HEK293 (cell line): ENCODE results near the gene TNKS2.

Experiments
- CTCF ChIA-PET: fragments of 350-600 bp; formaldehyde crosslinking; extraction: SDS; loops from one replicate; lab custom pipeline; 2021; ENCODE audit warnings: antibody characterized with exemption; lab: Yijun Ruan, JAX
- POLR2A ChIA-PET: fragments of 300-600 bp; formaldehyde crosslinking; extraction: SDS; loops from one replicate; lab custom pipeline; 2020; ENCODE audit warnings: antibody characterized with exemption, inconsistent platforms; lab: Yijun Ruan, JAX
- H3K27ac ChIP-seq: fragments of 200-500 bp; sonication (Bioruptor generic); 2 replicates; pipeline ENCODE4 v1.5.1; 2014; ENCODE audit warnings: low read depth, low read length, control low read depth, inconsistent platforms; ENCODE audit errors: extremely low read depth
- H3K36me3 ChIP-seq, 2 experiments: fragments of 200-500 bp in 1 of 2; sonication (Bioruptor generic) in 1 of 2; 1 replicate in 1 of 2; 2 replicates in 1 of 2; pipeline ENCODE4 v1.5.1; 2014 to 2017; ENCODE audit warnings: inconsistent platforms in 2 of 2, low read length in 2 of 2; ENCODE audit not compliant: control insufficient read depth in 2 of 2, insufficient read depth in 1 of 2
- H3K4me1 ChIP-seq: fragments of 200-500 bp; sonication (Bioruptor generic); 2 replicates; pipeline ENCODE4 v1.5.1; 2014; ENCODE audit warnings: mild to moderate bottlenecking, low read length, inconsistent platforms; ENCODE audit not compliant: control insufficient read depth, insufficient read depth
- H3K4me3 ChIP-seq: 2 replicates; pipeline ENCODE4 v1.5.1; 2011; ENCODE audit warnings: low read depth, mild to moderate bottlenecking, control low read depth, low read length, moderate library complexity
- H3K9me3 ChIP-seq: fragments of 200-500 bp; sonication (Bioruptor generic); 2 replicates; pipeline ENCODE4 v1.5.1; 2014; ENCODE audit warnings: low read depth, low read length, inconsistent platforms; ENCODE audit not compliant: control insufficient read depth, insufficient read depth
- AEBP2 ChIP-seq: fragments of 450-650 bp; formaldehyde crosslinking; IDR thresholded peaks from 2 replicates; pipeline ENCODE4 v1.5.1; 2016; ENCODE audit warnings: missing biosample characterization, missing genetic modification characterization, borderline replicate concordance
- GLI2 ChIP-seq: fragments of 450-650 bp; formaldehyde crosslinking; IDR thresholded peaks from 2 replicates; pipeline ENCODE4; 2017; ENCODE audit warnings: missing biosample characterization, missing genetic modification characterization, low read depth, borderline replicate concordance
- GLI4 ChIP-seq: fragments of 450-650 bp; formaldehyde crosslinking; IDR thresholded peaks from 2 replicates; pipeline ENCODE4 v1.5.1; 2016; ENCODE audit warnings: missing biosample characterization, missing genetic modification characterization
- HIC1 ChIP-seq: fragments of 450-650 bp; formaldehyde crosslinking; IDR thresholded peaks from 2 replicates; pipeline ENCODE4 v1.5.1; 2016; ENCODE audit warnings: missing biosample characterization, missing genetic modification characterization
- SETDB1 ChIP-seq: IDR thresholded peaks from one replicate; pipeline ENCODE4 v1.6.1; 2017; ENCODE audit warnings: mild to moderate bottlenecking, low read length, moderate library complexity, mixed read lengths; ENCODE audit not compliant: insufficient read length
- SP3 ChIP-seq: fragments of 450-650 bp; formaldehyde crosslinking; IDR thresholded peaks from 2 replicates; pipeline ENCODE4 v1.5.1; 2016; ENCODE audit warnings: missing biosample characterization, missing genetic modification characterization
- ZBTB48 ChIP-seq: fragments of 450-650 bp; formaldehyde crosslinking; IDR thresholded peaks from 2 replicates; pipeline ENCODE4 v1.5.1; 2016; ENCODE audit warnings: missing biosample characterization, missing genetic modification characterization
- ZBTB6 ChIP-seq: fragments of 450-650 bp; formaldehyde crosslinking; IDR thresholded peaks from 2 replicates; pipeline ENCODE4 v1.5.1; 2017; ENCODE audit warnings: missing biosample characterization, missing genetic modification characterization
- ZNF132 ChIP-seq: fragments of 450-650 bp; formaldehyde crosslinking; IDR thresholded peaks from 2 replicates; pipeline ENCODE4 v1.5.1; 2017; ENCODE audit warnings: missing biosample characterization, missing genetic modification characterization, borderline replicate concordance
- ZNF18 ChIP-seq: fragments of 450-650 bp; formaldehyde crosslinking; IDR thresholded peaks from 2 replicates; pipeline ENCODE4 v1.5.1; 2016; ENCODE audit warnings: missing biosample characterization, missing genetic modification characterization
- ZNF184 ChIP-seq: fragments of 450-650 bp; IDR thresholded peaks from 2 replicates; pipeline ENCODE4 v1.5.1; 2018; ENCODE audit warnings: missing biosample characterization, mild to moderate bottlenecking, missing genetic modification characterization
- ZNF211 ChIP-seq: fragments of 450-650 bp; formaldehyde crosslinking; IDR thresholded peaks from 2 replicates; pipeline ENCODE4 v1.5.1; 2016; ENCODE audit warnings: low read depth, missing biosample characterization, missing genetic modification characterization
- ZNF23 ChIP-seq: fragments of 450-650 bp; formaldehyde crosslinking; IDR thresholded peaks from 2 replicates; pipeline ENCODE4 v1.5.1; 2016; ENCODE audit warnings: missing biosample characterization, missing genetic modification characterization, borderline replicate concordance
- ZNF239 ChIP-seq: fragments of 450-650 bp; formaldehyde crosslinking; IDR thresholded peaks from 2 replicates; pipeline ENCODE4 v1.5.1; 2016; ENCODE audit warnings: missing biosample characterization, missing genetic modification characterization
- ZNF324 ChIP-seq: fragments of 450-650 bp; formaldehyde crosslinking; IDR thresholded peaks from 2 replicates; pipeline ENCODE4 v1.5.1; 2016; ENCODE audit warnings: missing biosample characterization, missing genetic modification characterization
- ZNF426 ChIP-seq: fragments of 450-650 bp; formaldehyde crosslinking; IDR thresholded peaks from 2 replicates; pipeline ENCODE4 v1.5.1; 2017; ENCODE audit warnings: missing biosample characterization, missing genetic modification characterization, mild to moderate bottlenecking, inconsistent platforms, moderate library complexity
- ZNF548 ChIP-seq: fragments of 450-650 bp; formaldehyde crosslinking; IDR thresholded peaks from 2 replicates; pipeline ENCODE4 v1.5.1; 2016; ENCODE audit warnings: missing biosample characterization, missing genetic modification characterization
- ZNF555 ChIP-seq: fragments of 450-650 bp; formaldehyde crosslinking; conservative IDR thresholded peaks from 2 replicates; pipeline ENCODE4 v1.5.1; 2017; ENCODE audit warnings: missing biosample characterization, mild to moderate bottlenecking, missing genetic modification characterization, inconsistent platforms
- ZNF596 ChIP-seq: fragments of 450-650 bp; IDR thresholded peaks from 2 replicates; pipeline ENCODE4 v1.5.0; 2018; ENCODE audit warnings: missing biosample characterization, mild to moderate bottlenecking, missing genetic modification characterization, moderate library complexity
- ZNF600 ChIP-seq: fragments of 450-650 bp; formaldehyde crosslinking; IDR thresholded peaks from 2 replicates; pipeline ENCODE4 v1.5.1; 2016; ENCODE audit warnings: missing biosample characterization, missing genetic modification characterization
- ZNF610 ChIP-seq: fragments of 450-650 bp; formaldehyde crosslinking; IDR thresholded peaks from 2 replicates; pipeline ENCODE4 v1.5.1; 2016; ENCODE audit warnings: missing biosample characterization, missing genetic modification characterization, borderline replicate concordance
- ZNF629 ChIP-seq: fragments of 450-650 bp; formaldehyde crosslinking; IDR thresholded peaks from 2 replicates; pipeline ENCODE4 v1.5.1; 2017; ENCODE audit warnings: missing biosample characterization, missing genetic modification characterization
- ZNF660 ChIP-seq: fragments of 450-650 bp; IDR thresholded peaks from 2 replicates; pipeline ENCODE4 v1.5.1; 2018; ENCODE audit warnings: missing biosample characterization, mild to moderate bottlenecking, missing genetic modification characterization
- ZNF664 ChIP-seq: fragments of 450-650 bp; formaldehyde crosslinking; IDR thresholded peaks from 2 replicates; pipeline ENCODE4 v1.5.1; 2016; ENCODE audit warnings: missing biosample characterization, missing genetic modification characterization
- ZNF692 ChIP-seq: fragments of 450-650 bp; formaldehyde crosslinking; IDR thresholded peaks from 2 replicates; pipeline ENCODE4 v1.5.1; 2016; ENCODE audit warnings: missing biosample characterization, missing genetic modification characterization
- ZSCAN23 ChIP-seq: fragments of 450-650 bp; formaldehyde crosslinking; IDR thresholded peaks from 2 replicates; pipeline ENCODE4 v1.5.1; 2016; ENCODE audit warnings: missing biosample characterization, missing genetic modification characterization

TNKS2 gene

GRCh38 chr10:91799612-91799975 is 1.4 kb downstream of the TNKS2 start:
- ChIA-PET CTCF (interaction anchor here (0.8 kb wide), 1 partner anchor 26 kb away, joined by 4 read pairs; no protein-coding TSS in a partner anchor), POLR2A (interaction anchor here (0.6 to 2.4 kb wide), 2 partner anchors 8 to 124 kb away, joined by 4 to 14 read pairs; partner anchors contain the start of gene BTAF1)
- H3K27ac ChIP-seq = no peak overlapping the region
- H3K4me3 ChIP-seq = peak overlapping the region; percentile 96
- H3K36me3 ChIP-seq = peaks cover 7 to 31% of the 10 kb centered on the region in 2 experiments; a peak in 2 of 3 replicates
- TF ChIP-seq ZNF324 (no peak), ZNF184 (tag by site-specific recombination) (0 out of 2 replicates have a peak, but pooled peaks have one; percentile 13)
- peaks cover 7% of the 10 kb centered on the region; the same call in 1 of the 2 replicates for H3K4me1 ChIP-seq
- no peaks in the 10 kb centered on the region for H3K9me3 ChIP-seq

GRCh38 chr10:91800182-91800581 is 2.0 kb downstream of the TNKS2 start:
- H3K4me3 ChIP-seq = peak overlapping the region; percentile 96
- H3K4me1 ChIP-seq = peaks cover 7% of the 10 kb centered on the region; the same call in 1 of the 2 replicates
- peaks cover 7 to 37% of the 10 kb centered on the region in 2 experiments; a peak in 2 of 3 replicates for H3K36me3 ChIP-seq
- H3K9me3 ChIP-seq = no peaks in the 10 kb centered on the region
- POLR2A ChIA-PET = interaction anchor here (2.4 kb wide), 1 partner anchor 123 kb away, joined by 14 read pairs; the partner anchor contains the start of gene BTAF1
- no peak overlapping the region for H3K27ac ChIP-seq
- CTCF ChIA-PET = no interaction called here
- TF ChIP-seq ZNF426 (tag by site-specific recombination) (no peak), ZNF239 (tag by site-specific recombination) (no peak), ZNF596 (tag by site-specific recombination) (no peak), ZNF132 (no peak), ZNF629 (no peak), ZNF660 (tag by site-specific recombination) (no peak), ZNF692 (no peak), ZNF555 (tag by site-specific recombination) (no peak), SP3 (tag by site-specific recombination) (no peak), GLI4 (no peak), ZSCAN23 (tag by site-specific recombination) (no peak), GLI2 (tag by site-specific recombination) (no peak), ZNF18 (no peak), HIC1 (no peak), ZNF610 (tag by site-specific recombination) (no peak), ZNF23 (tag by site-specific recombination) (no peak)

GRCh38 chr10:91800756-91801155 is 2.5 kb downstream of the TNKS2 start:
- no peak overlapping the region for H3K27ac ChIP-seq
- H3K9me3 ChIP-seq = no peaks in the 10 kb centered on the region
- ChIA-PET POLR2A (no interaction called here), CTCF (interaction anchor here (0.7 kb wide), 1 partner anchor 612 kb away, joined by 3 read pairs; no protein-coding TSS in a partner anchor)
- no peak overlapping the region for H3K4me3 ChIP-seq
- peaks cover 10 to 42% of the 10 kb centered on the region in 2 experiments for H3K36me3 ChIP-seq
- H3K4me1 ChIP-seq = peaks cover 7% of the 10 kb centered on the region; the same call in 1 of the 2 replicates
- TF ChIP-seq ZBTB48 = no peak
- TF ChIP-seq ZNF324 = no peak
- TF ChIP-seq AEBP2 (tag by site-specific recombination) = no peak
- 0 out of 2 replicates have a peak, but pooled peaks have one; percentile 16 for TF ChIP-seq ZNF600 (tag by site-specific recombination)
- no peak for TF ChIP-seq ZBTB6
- TF ChIP-seq ZNF664 (tag by site-specific recombination) = no peak
- no peak for TF ChIP-seq SETDB1
- no peak for TF ChIP-seq ZNF211 (tag by site-specific recombination)
- no peak for TF ChIP-seq ZNF548 (tag by site-specific recombination)
